NB4 (cell line): Measurements from ENCODE around the gene NKD1.

Experiments
- MAX ChIP-seq: IDR thresholded peaks from 2 replicates; pipeline ENCODE4 v1.6.1; 2011; ENCODE audit warnings: low read depth, low read length
- POLR2A ChIP-seq: IDR thresholded peaks from 2 replicates; pipeline ENCODE4 v1.6.1; 2011; ENCODE audit warnings: mild to moderate bottlenecking; ENCODE audit not compliant: insufficient read length; ENCODE audit errors: extremely low read depth

- TF ChIP-seq POLR2A (no peak), MAX (no peak)
These were observed 15.8 kb downstream of the NKD1 start for GRCh38 chr16:50563989-50564388.
